Mesodermal cell (in vitro differentiated cells): Measurements from ENCODE around the gene MVB12B.

Experiments
- H3K27ac ChIP-seq: 2 replicates; pipeline ENCODE4 v1.7.0; 2013; ENCODE audit warnings: mild to moderate bottlenecking, low read depth, low read length, moderate library complexity; ENCODE audit not compliant: severe bottlenecking
- H3K36me3 ChIP-seq: 2 replicates; pipeline ENCODE4 v1.7.1; 2013; ENCODE audit warnings: mild to moderate bottlenecking, low read length, moderate library complexity; ENCODE audit not compliant: control insufficient read depth, insufficient read depth
- H3K4me1 ChIP-seq: one replicate; pipeline ENCODE4 v1.7.1; 2013; ENCODE audit warnings: mild to moderate bottlenecking, low read length; ENCODE audit not compliant: insufficient read depth, control insufficient read depth, poor library complexity, severe bottlenecking
- H3K4me3 ChIP-seq: 2 replicates; pipeline ENCODE4 v1.7.0; 2013; ENCODE audit warnings: low read length, control low read depth, mild to moderate bottlenecking; ENCODE audit not compliant: insufficient read depth, poor library complexity, severe bottlenecking; ENCODE audit errors: extremely low read depth
- H3K9me3 ChIP-seq: 2 replicates; pipeline ENCODE4 v1.7.1; 2013; ENCODE audit warnings: mild to moderate bottlenecking, low read length, moderate library complexity; ENCODE audit not compliant: control insufficient read depth
- WGBS, 2 experiments: methylation state at CpG; one replicate each; pipeline ENCODE4 v1.1.5; 2013; ENCODE audit warnings: missing lambda C conversion rate in 2 of 2; ENCODE audit not compliant: insufficient coverage in 2 of 2; 5-methylcytosine and 5-hydroxymethylcytosine counted together

The MVB12B gene

GRCh38 chr9:126524353-126525077, 197.9 kb downstream of the MVB12B start:
- H3K4me1 ChIP-seq, result peaks cover 37% of the 10 kb centered on the region
- H3K9me3 ChIP-seq, result no peaks in the 10 kb centered on the region
- H3K27ac ChIP-seq, result no peak overlapping the region
- no peaks in the 10 kb centered on the region for H3K36me3 ChIP-seq
- WGBS, 2 experiments, result 76 to 82% methylated on average over 11 of the region's 13 CpGs
- H3K4me3 ChIP-seq, result no peak overlapping the region

- Histone ChIP-seq H3K9me3 (no peaks in the 10 kb centered on the region), H3K4me1 (peaks cover 45% of the 10 kb centered on the region), H3K27ac (no peak overlapping the region), H3K36me3 (no peaks in the 10 kb centered on the region), H3K4me3 (no peak overlapping the region)
- WGBS, 2 experiments, result 85 to 91% methylated on average over 13 to 14 of the region's 19 CpGs
Measured at GRCh38 chr9:126526218-126527108, 199.8 kb downstream of the MVB12B start.

GRCh38 chr9:126527109-126527825, 200.6 kb downstream of the MVB12B start:
- no peak overlapping the region for H3K27ac ChIP-seq
- H3K9me3 ChIP-seq, result no peaks in the 10 kb centered on the region
- H3K4me1 ChIP-seq, result peaks cover 45% of the 10 kb centered on the region
- H3K36me3 ChIP-seq, result no peaks in the 10 kb centered on the region
- 88 to 89% methylated on average over 18 to 20 of the region's 20 CpGs for WGBS, 2 experiments
- H3K4me3 ChIP-seq, result no peak overlapping the region

GRCh38 chr9:126528111-126528510, 201.5 kb downstream of the MVB12B start:
- Histone ChIP-seq H3K27ac (peak overlapping the region; percentile 43), H3K4me1 (peaks cover 43% of the 10 kb centered on the region), H3K36me3 (no peaks in the 10 kb centered on the region), H3K9me3 (no peaks in the 10 kb centered on the region), H3K4me3 (no peak overlapping the region)
- 75 to 81% methylated on average over 13 of the region's 14 CpGs for WGBS, 2 experiments

GRCh38 chr9:126528915-126529314, 202.3 kb downstream of the MVB12B start:
- H3K27ac ChIP-seq, result no peak overlapping the region
- no peaks in the 10 kb centered on the region for H3K9me3 ChIP-seq
- peaks cover 36% of the 10 kb centered on the region for H3K4me1 ChIP-seq
- H3K4me3 ChIP-seq, result no peak overlapping the region
- 96 to 100% methylated on average over 5 to 7 of the region's 10 CpGs for WGBS, 2 experiments
- H3K36me3 ChIP-seq, result no peaks in the 10 kb centered on the region

GRCh38 chr9:126531035-126531571, 204.5 kb downstream of the MVB12B start:
- Histone ChIP-seq H3K4me3 (no peak overlapping the region), H3K9me3 (no peaks in the 10 kb centered on the region), H3K27ac (no peak overlapping the region), H3K36me3 (no peaks in the 10 kb centered on the region), H3K4me1 (peaks cover 42% of the 10 kb centered on the region)
- 78 to 81% methylated on average over 6 to 8 of the region's 10 CpGs for WGBS, 2 experiments

GRCh38 chr9:126531591-126531990, 205.0 kb downstream of the MVB12B start:
- Histone ChIP-seq H3K4me3 (no peak overlapping the region), H3K27ac (no peak overlapping the region), H3K4me1 (peaks cover 38% of the 10 kb centered on the region), H3K36me3 (no peaks in the 10 kb centered on the region), H3K9me3 (no peaks in the 10 kb centered on the region)
- whole genome bisulfite sequencing, 2 experiments, result 69 to 86% methylated on average over 4 to 5 of the region's 5 CpGs

GRCh38 chr9:126532019-126532462, 205.4 kb downstream of the MVB12B start:
- Histone ChIP-seq H3K4me1 (peaks cover 33% of the 10 kb centered on the region), H3K36me3 (no peaks in the 10 kb centered on the region), H3K4me3 (no peak overlapping the region), H3K27ac (no peak overlapping the region), H3K9me3 (no peaks in the 10 kb centered on the region)
- 72 to 94% methylated on average over 4 to 5 of the region's 9 CpGs for WGBS, 2 experiments

- peaks cover 29% of the 10 kb centered on the region for H3K4me1 ChIP-seq
- no peak overlapping the region for H3K27ac ChIP-seq
- WGBS, 2 experiments, result 77 to 90% methylated on average over 5 to 8 of the region's 8 CpGs
- H3K36me3 ChIP-seq, result no peaks in the 10 kb centered on the region
- H3K9me3 ChIP-seq, result no peaks in the 10 kb centered on the region
- H3K4me3 ChIP-seq, result no peak overlapping the region
Measured at GRCh38 chr9:126532489-126532888, 205.9 kb downstream of the MVB12B start.
